Articular chondrocyte of knee joint (primary cell): ENCODE results near the gene OR4B1. TPM values are rescaled to one million over a fixed set of nuclear protein-coding genes. Genes with fewer than 3 reads are reported as not detected.

Experiments used
- total RNA-seq: library from RNA; depleted of rRNA; stranded (reverse); fragments of >200 nt; gene quantifications from 2 replicates; pipeline ENCODE4 v1.2.3, GENCODE V29; 2012

Gene OR4B1
- not detected in 2 replicates for total RNA-seq

DNA sequence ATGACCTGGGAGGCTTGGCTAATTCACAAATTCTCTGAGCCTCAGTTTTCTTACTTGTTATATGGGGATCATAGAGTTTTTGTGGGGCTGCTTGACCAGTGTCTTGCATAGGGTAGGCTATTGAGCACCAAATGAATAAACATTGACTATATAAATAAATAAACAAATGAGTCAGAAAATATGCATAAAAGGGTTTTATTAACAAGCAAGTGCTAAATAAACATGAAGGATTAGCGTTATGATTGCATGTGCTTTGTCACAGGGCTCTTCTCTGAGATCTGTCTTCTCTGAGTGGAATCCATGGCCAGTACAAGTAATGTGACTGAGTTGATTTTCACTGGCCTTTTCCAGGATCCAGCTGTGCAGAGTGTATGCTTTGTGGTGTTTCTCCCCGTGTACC lies at the start of gene OR4B1:
OR4B1 (plus strand) TSS at position 301 of the 400 bp plus-strand sequence; CDS start at position 301, 0 bp downstream.

GRCh38 chr11:48244804-48245203 lies 28.2 kb downstream of the OR4B1 start, which contains the start of gene OR4X2:
OR4X2 (plus strand) TSS chr11:48245104; CDS start chr11:48245104, 0 bp downstream.

GRCh38 chr11:48263423-48263911 lies 46.9 kb downstream of the OR4B1 start, which contains the start of gene OR4X1:
OR4X1 (plus strand) TSS chr11:48263861; CDS start chr11:48263861, 0 bp downstream.

Other genes starting within 250 kb of the OR4B1 start
- 10.1 and 10.6 TPM in 2 replicates for gene PTPRJ, start 236.3 kb upstream of the OR4B1 start, total RNA-seq
- gene OR4X2, start 28.3 kb downstream of the OR4B1 start, total RNA-seq = not detected in 2 replicates
- not detected in 2 replicates for gene OR4X1, start 47.1 kb downstream of the OR4B1 start, total RNA-seq
- not detected in 2 replicates for gene OR4S1, start 89.4 kb downstream of the OR4B1 start, total RNA-seq
- gene OR4C3, start 108.1 kb downstream of the OR4B1 start, total RNA-seq = not detected in 2 replicates
- gene OR4C5, start 149.7 kb downstream of the OR4B1 start, total RNA-seq = not detected in 2 replicates